Stimulated activated CD8-positive, alpha-beta memory T cell treated with anti-CD3 and anti-CD28 coated beads, Interleukin-12 subunit alpha, Interleukin-12 subunit beta, amount 100 ng/mL, for 24 hours (primary cell): ENCODE measurements around the gene SPOCK2.

ENCODE experiments used
- DNase-seq: peaks from one replicate; pipeline ENCODE4 v3.0.0-alpha.2; 2020; ENCODE audit errors: extremely low read depth

Gene SPOCK2

GRCh38 chr10:72073708-72074573 lies 14.4 kb downstream of the SPOCK2 start:
- DNase-seq = no peak

DNA sequence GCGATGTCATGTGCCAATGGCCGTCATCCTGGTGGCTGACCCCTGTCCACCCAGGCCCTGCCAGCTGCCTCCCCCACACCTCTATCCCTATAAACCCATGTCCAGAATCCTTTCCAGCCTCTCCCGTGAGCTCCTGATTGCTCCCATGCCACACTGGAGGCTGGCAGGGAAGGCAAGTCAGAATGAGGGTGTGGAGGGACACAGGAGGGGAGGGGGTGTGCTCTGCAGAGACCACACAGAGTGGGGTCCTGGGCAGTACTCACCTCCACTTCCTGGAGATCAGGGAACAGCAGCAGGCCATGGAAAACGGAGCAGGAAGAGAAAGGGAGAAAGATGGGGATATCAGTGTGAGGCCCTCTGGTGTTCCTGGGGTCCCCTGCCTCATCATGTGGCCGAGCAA lies 15.7 kb downstream of the SPOCK2 start:
- DNase-seq = no peak

DNA sequence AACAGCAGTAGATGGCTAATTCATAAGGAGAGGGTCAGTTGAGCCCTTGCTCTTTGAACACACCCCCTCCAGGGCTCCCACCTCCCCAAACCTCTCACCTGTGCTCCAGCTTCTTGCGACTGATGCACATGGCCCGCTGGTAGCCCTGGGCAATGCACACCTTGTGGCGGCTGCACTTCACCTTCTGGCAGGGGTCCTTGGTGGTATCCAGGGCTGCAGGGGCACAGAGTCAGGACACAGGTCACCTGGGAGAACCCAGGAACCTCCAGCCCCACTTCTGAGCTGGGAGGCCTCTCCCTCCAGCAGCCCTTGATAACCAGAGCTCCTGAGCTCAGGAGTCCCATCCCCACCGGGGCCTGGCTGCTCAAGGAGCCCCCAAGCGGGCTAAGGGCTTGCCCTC lies 16.3 kb downstream of the SPOCK2 start:
- no peak for DNase-seq

DNA sequence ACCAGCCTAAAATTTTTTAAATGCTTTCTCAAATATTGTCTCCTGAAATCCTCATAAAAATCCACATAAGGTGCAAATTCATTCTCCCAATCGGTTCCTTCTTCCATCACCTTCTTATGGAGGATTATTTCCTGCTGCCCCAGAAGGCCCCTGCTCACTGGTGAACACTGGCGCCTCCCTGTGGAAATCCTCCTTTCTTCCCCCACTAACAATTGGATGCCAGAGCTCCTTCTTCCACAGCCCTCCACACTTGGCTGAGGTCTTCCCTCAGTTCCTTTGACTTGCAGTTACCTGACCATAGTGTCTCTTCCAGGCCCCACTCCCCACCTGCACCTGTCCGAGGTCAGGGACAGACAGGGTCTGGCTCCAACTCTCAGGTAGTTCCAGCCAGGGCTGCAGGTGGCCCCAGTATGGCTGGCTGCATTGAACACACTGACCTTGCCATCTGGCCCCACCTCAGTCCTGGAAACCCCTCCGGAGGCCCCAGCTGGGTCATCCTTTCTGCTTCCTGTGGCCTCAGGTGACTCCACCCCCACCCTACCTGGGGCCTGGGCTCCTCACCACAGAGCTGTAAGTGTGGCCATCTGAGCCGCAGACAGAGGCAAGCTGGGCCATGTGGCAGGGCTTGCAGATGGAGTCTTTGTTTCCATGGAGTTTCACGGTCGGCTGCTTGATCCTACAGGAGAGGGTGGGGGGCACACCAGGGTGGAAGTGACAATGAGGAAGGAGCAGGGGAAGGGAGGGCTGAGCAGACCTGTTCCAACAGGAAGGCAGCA lies 18.4 kb downstream of the SPOCK2 start:
- no peak for DNase-seq

- DNase-seq = no peak
These were observed 19.4 kb downstream of the SPOCK2 start for GRCh38 chr10:72068901-72069446.

DNA sequence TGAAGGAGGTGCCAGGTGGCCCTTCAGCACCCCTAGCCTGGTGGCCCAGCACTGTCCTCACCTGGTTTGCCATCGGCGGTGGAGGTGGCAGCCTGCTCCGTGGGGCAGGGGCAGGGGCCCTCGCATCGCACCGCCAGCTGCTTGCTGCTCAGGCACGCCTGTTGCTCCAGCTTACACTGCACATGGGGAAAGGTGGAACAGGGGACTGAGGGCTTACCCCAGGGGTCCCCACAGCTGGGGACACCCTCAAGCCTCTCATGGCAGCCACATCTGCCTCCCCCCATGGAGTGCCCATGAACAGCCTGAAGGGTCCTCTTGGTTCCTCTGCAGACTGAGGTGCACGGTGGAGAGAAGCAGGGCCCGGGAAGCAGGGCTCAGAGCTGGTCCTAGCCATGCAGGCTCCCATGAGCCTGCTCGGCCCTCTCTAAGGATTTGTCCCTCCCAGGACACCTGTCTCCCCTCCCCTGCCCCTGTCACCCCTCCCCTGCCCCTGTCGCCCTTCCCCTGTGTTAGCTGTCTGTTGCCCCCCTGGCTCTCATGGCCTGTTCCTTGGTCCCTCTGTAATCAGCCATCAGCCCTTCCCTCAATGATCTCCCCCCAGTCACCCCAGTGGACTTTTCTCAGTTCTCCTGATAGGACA lies 20.1 kb downstream of the SPOCK2 start:
- no peak for DNase-seq

DNA sequence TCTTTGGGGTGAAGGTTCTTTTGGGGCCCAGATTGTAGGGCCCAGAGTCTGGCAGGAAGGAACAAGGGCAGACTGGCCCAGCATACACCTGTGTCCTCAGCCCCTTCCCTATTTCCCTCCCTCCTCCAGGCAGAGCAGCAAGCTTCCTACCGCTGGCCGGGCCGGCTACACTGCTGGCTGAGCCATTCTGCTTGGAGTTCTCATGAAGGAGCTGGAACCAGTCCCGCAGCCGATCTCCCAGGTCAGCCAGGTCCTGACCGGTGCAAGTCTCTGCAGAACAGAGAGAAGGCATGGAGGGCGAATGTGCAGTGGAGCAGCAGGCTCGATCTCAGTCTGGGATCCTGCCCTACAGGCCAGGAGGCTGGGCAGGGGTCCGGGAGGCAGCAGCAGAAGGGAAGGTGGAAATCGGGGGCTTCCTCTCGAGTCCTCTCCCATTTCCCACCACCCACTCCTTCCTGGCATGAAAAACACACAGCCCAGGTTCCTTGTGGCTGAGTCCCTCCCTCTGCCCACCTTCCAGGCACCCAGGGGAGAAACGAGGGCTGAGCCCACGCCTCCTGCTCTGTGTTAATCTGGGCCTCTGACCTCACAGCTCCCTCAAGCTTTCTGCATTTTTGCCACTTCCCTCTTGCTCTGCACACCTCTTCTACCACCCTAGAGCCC lies 20.8 kb downstream of the SPOCK2 start:
- DNase-seq = no peak

DNA sequence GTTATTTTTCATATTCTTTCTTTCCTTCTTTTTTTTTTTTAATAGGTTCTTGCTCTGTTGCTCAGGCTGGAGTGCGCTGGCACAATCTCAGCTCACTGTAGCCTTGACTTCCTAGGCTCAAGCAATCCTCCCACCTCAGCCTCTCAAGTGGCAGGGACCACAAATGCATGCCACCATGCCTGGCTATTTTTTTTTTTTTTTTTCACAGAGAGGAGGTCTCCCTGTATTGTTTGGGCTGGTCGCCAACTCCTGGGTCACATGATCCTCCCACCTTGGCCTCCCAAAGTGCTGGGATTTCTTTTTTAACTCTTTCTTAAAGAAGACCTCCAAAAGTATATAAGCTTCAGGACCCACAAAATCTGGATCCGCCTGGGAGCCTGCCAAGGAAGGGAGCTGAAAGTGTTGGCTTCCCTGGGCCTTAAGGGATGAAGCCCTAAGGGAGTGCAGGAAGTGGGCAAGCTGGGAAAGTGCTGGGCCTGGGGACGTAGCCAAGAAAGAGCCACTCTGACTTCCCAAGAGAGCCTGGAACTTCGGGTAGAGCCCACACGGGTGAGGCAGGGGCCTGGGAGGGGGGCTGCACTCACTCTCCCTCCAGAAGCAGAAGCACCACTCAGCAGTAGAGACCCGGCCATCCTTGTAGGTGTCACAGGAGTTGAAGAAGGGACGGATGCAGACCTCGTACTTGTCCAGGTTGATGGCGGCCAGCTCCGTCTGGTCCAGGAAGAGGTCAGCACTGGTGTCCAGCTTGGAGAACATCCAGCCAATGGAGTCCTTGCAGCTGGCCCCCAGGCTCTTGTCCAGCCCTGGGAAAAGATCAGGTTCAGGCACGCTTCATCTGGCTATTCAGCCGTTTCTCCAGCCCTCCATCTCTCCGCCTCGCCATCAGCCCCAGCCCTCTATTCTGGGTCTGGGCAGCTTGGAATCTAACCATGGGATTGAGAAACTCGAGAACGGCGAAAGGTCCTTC lies 21.8 kb downstream of the SPOCK2 start:
- no peak for DNase-seq

DNA sequence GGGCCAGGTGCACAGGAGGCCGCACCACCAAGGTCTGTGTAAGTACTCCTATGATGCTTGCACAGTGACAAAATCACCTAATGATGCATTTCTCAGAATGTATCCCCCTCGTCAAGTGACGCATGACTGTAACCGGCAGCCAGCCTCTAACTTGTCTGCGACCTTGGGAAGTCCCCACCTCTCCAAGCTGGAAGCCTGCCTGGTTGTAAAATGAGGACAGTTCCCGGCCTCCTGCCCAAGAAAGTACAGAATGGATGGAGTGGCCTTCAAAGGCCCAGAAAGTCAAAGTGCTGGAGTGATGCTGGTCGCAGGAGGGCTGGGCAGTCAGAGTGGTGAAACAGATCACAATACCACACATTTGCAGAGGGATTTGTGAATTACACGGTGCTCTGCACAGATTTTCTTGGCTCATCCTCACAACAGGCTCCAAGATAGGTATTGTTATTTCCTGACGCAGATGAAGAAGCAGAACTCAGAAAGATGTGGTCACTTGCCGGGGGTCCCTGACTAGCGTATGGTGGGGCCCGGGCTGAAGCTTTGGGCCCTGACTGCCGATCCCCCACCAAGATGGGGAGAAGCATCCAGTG lies 22.8 kb downstream of the SPOCK2 start:
- no peak for DNase-seq

DNA sequence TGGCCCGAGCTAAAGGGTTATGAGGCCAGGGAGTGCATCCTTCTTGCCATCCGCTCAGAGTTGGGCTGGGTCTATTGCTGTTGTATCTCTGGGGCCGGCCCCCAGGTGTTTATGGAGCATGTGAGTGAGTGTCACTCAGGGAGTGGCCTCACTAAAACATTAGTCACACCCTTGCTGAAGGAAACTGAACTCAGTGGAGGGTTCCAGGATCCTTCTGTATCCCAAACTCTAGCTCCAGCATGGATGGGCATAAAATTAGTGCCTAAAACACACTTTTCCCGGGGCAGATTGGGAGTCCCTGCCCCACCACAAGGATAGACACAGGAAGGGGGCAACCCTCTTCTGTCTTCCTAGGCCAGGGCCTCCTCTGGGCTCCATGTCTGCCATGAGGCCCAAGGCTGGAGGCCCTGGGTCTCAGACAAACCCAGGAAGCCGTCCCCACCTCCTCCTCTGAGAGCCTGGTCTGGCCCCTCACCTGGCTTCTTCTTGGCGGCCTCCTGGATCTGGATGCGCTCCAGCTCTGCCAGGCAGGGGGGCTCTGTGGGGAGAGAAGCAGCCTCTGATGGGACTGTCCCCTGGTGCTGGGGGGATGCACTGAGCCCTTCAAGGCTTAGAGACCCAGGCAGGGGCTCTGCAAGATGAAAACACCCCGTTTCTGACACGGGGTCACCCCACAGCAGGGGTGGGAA lies 24.5 kb downstream of the SPOCK2 start:
- no peak for DNase-seq

DNA sequence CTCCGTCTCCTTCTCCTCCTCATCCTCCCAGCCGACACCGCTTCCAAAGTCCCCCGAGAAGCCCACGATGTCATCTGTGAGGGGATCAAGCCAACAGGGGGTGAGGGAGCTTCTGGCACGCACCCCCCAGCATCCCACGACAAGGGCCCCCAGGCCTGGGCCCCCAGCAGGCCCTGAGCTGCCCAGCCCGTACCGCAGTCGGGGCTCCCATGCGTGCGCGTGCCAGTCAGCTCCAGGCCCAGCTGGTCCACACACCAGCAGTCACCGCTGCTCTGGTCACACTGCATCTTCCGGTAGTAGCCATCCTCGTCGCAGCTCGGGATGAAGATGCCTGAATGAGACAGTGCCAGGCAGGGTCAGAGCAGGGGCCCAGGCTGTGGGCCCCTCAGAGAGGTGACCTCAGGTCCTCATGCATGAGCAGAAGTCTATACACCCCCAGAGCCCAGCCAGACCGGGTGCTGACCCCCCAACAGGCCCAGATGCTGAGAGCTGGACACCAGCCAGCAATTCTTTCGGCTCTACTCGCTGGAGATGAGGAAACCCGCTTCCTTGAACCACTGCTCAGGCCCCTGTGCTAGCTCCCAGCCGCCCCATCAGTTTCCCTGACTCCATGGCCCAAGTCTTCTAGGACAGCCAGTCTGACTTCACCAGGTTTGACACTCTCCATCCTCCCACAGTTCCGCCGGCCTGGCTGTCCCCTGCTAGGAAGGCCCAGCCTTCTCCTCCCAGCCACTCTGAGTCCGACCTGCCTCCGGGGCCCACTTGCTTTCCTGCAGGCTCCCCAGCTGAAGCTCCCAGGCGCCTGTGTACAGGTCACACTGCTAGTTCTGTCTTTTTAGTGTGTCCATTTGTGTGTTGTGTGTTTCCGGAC lies 25.3 kb downstream of the SPOCK2 start:
- DNase-seq = no peak

GRCh38 chr10:72062382-72062781 lies 26.0 kb downstream of the SPOCK2 start:
- DNase-seq = no peak

DNA sequence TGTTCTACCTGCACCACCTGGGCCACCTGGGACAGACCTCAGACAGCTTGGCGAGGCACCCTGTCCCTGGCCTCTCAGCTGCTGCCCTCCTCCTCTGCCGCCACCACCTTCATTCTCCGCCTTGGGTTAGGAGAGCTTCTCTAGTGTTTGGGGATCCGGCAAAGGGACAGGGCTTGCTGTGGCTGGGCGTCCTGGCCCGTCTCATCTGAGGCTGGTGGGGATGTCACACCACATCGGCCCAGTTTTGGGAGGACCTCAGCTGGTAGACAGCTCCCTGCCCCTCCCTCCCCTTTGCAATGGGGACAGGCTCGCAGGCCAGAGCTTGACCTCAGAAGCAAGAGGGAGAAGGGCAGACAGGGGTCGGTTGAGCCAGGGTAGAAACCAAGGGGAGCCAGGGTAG lies 26.4 kb downstream of the SPOCK2 start:
- DNase-seq = no peak

GRCh38 chr10:72061491-72061890 lies 26.9 kb downstream of the SPOCK2 start:
- no peak for DNase-seq

- DNase-seq = no peak
These were observed 28.2 kb downstream of the SPOCK2 start for GRCh38 chr10:72059843-72060822.

DNA sequence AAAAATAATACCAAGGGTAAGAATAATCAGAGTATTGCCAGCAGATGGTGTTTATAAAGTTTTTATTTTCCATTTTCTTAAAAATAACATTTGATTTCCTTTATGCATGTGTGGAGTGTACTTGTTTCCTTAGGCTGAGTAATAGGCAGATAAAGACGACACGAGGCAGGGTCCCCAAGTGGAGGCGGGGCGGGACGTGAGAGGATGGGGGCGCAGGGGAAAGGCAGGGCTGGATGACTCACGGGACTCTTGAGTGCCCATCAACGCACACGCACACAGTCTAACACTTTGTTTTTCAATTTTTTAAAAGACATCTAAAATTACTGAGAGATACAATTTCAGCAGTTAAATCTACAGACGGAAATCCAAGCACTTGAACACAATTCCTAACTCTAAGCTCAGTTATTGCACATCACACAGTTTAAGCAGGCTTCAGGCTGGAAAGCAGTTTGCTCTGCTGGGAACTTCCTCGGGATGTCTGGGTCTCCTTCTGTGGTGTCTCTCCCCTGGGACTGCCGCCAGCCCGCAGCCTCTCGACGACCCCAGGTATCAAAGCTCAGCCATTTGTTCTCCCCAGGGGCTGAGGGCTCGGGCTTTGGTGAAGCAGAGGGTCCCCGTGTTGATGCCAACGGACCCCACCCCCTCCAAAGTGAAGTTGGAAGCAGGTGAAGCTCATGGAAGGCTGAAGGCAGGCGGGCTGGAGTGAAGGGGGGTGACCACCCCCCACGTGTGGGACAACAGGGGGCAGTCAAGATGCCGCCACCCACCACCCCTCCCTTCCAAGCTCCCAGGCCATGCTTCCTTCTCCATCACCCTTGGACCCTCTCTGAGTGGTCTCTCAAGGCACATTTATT lies 29.1 kb downstream of the SPOCK2 start:
- DNase-seq = no peak
